Body of pancreas (tissue), 4 donors: ENCODE data around the gene METTL21C. TPM values are rescaled to one million over a fixed set of nuclear protein-coding genes. Genes with fewer than 3 reads are reported as not detected.

Source experiments
- ATAC-seq: fragments of 150-250 bp; one replicate; pipeline ENCODE4 v1.9.1; 2016
- DNase-seq, 4 donors: peaks; one replicate each; pipeline ENCODE4 v3.0.0-alpha.2; 2019
- H3K27ac ChIP-seq, 4 donors: fragments of 200-600 bp; sonication (generic); 1 replicate in 3 of 4; 2 replicates in 1 of 4; pipeline versions ENCODE4 v1.5.1 to v1.6.1; 2016 to 2019; ENCODE audit warnings: mild to moderate bottlenecking in 1 of 4, mixed read lengths in 1 of 4, moderate library complexity in 1 of 4
- H3K27me3 ChIP-seq, 2 donors: fragments of 200-600 bp; sonication (generic); one replicate each; pipeline ENCODE4 v1.6.0; 2016; ENCODE audit warnings: mild to moderate bottlenecking in 1 of 2
- H3K36me3 ChIP-seq, 2 donors: fragments of 200-600 bp; sonication (generic); replicated peaks in 1 of 2; 2 replicates each; pipeline ENCODE4 v1.5.1; 2016; ENCODE audit warnings: low read depth in 2 of 2; ENCODE audit not compliant: insufficient read depth in 1 of 2
- H3K4me1 ChIP-seq: fragments of 200-600 bp; sonication (generic); one replicate; pipeline ENCODE4 v1.6.0; 2016
- H3K4me3 ChIP-seq, 2 donors: fragments of 200-600 bp; sonication (generic); 1 replicate in 1 of 2; 2 replicates in 1 of 2; pipeline ENCODE4 v1.5.1; 2016 to 2019
- H3K9me3 ChIP-seq, 3 donors: fragments of 200-600 bp; sonication (generic); 1 replicate in 2 of 3; 2 replicates in 1 of 3; pipeline ENCODE4 v1.5.1; 2016
- CTCF ChIP-seq, 7 experiments: fragments of 450-650 bp in 4 of 7; fragments of 200-600 bp in 3 of 7; sonication (generic) in 3 of 7; IDR thresholded peaks; one replicate each; pipeline ENCODE4 v1.5.1; 2016 to 2019; ENCODE audit warnings: antibody characterized with exemption in 7 of 7
- POLR2A ChIP-seq, 3 donors: fragments of 450-650 bp; IDR thresholded peaks; one replicate each; pipeline ENCODE4 v1.6.1; 2016; ENCODE audit warnings: antibody characterized with exemption in 3 of 3, mild to moderate bottlenecking in 2 of 3
- WGBS, 2 donors: methylation state at CpG; one replicate each; pipeline ENCODE4 v1.1.5; 2017; 5-methylcytosine and 5-hydroxymethylcytosine counted together
- intact Hi-C: fragments of 100-400 bp; cut with DNase I; formaldehyde crosslinking; loops from one replicate; pipeline ENCODE4 v1.15.1; 2023
- total RNA-seq, 2 donors: library from RNA; depleted of rRNA; stranded (reverse); fragments of >200 nt; gene quantifications; one replicate each; pipeline ENCODE4 v1.1.0, GENCODE V29; 2016

METTL21C gene
- total RNA-seq, 2 donors from 2014 or later, result not detected

GRCh38 chr13:102677122-102677521 lies 17.7 kb downstream of the METTL21C start:
- no peak overlapping the region for H3K4me3 ChIP-seq
- H3K36me3 ChIP-seq, result peaks cover 0 to 10% of the 10 kb centered on the region in 2 donors
- WGBS, 2 donors, result 86 to 91% methylated on average over 4 of the region's 4 CpGs
- no peaks in the 10 kb centered on the region for H3K4me1 ChIP-seq
- no peaks in the 10 kb centered on the region for H3K9me3 ChIP-seq
- H3K27me3 ChIP-seq, result no peaks in the 10 kb centered on the region
- no peak for ATAC-seq
- no peak for DNase-seq
- TF ChIP-seq CTCF (IDR thresholded peaks at IDR 0.05), result no peak
- no peak for TF ChIP-seq POLR2A (IDR thresholded peaks at IDR 0.05)
- intact Hi-C loops, result no loop called here
- no peak overlapping the region for H3K27ac ChIP-seq

GRCh38 chr13:102675115-102675514 lies 19.7 kb downstream of the METTL21C start:
- DNase-seq (no peak), ATAC-seq (no peak)
- Histone ChIP-seq H3K36me3 (peaks cover 0 to 10% of the 10 kb centered on the region in 2 donors), H3K4me3 (no peak overlapping the region), H3K27ac (no peak overlapping the region), H3K4me1 (no peaks in the 10 kb centered on the region), H3K27me3 (no peaks in the 10 kb centered on the region), H3K9me3 (no peaks in the 10 kb centered on the region)
- TF ChIP-seq CTCF (IDR thresholded peaks at IDR 0.05), result no peak
- no peak for TF ChIP-seq POLR2A (IDR thresholded peaks at IDR 0.05)
- intact Hi-C loops, result no loop called here
- WGBS, 2 donors, result 73 to 75% methylated on average over 3 of the region's 3 CpGs

- intact Hi-C loops, result no loop called here
- 78 to 84% methylated on average over 5 of the region's 5 CpGs for WGBS, 2 donors
- ATAC-seq (no peak), DNase-seq (no peak)
- TF ChIP-seq CTCF (IDR thresholded peaks at IDR 0.05) (no peak), POLR2A (IDR thresholded peaks at IDR 0.05) (no peak)
- H3K4me1 ChIP-seq, result no peaks in the 10 kb centered on the region
- no peak overlapping the region for H3K27ac ChIP-seq
- H3K9me3 ChIP-seq, result no peaks in the 10 kb centered on the region
- H3K36me3 ChIP-seq, result peaks cover 9 to 13% of the 10 kb centered on the region in 2 donors
- H3K27me3 ChIP-seq, result no peaks in the 10 kb centered on the region
- H3K4me3 ChIP-seq, result no peak overlapping the region
Measured at GRCh38 chr13:102670130-102670529, 24.7 kb downstream of the METTL21C start.

GRCh38 chr13:102667911-102668310 lies 26.9 kb downstream of the METTL21C start:
- Histone ChIP-seq H3K27me3 (no peaks in the 10 kb centered on the region), H3K27ac (no peak overlapping the region), H3K4me3 (no peak overlapping the region), H3K36me3 (peaks cover 9 to 11% of the 10 kb centered on the region in 2 donors), H3K4me1 (no peaks in the 10 kb centered on the region), H3K9me3 (no peaks in the 10 kb centered on the region)
- 90 to 96% methylated on average over 4 of the region's 4 CpGs for WGBS, 2 donors
- intact Hi-C loops, result no loop called here
- ATAC-seq (no peak), DNase-seq (no peak)
- TF ChIP-seq POLR2A (IDR thresholded peaks at IDR 0.05), result no peak
- TF ChIP-seq CTCF (IDR thresholded peaks at IDR 0.05), result no peak

- DNase-seq, result no peak
- TF ChIP-seq POLR2A (IDR thresholded peaks at IDR 0.05) (no peak), CTCF (IDR thresholded peaks at IDR 0.05) (no peak)
- no peaks in the 10 kb centered on the region for H3K9me3 ChIP-seq
- H3K4me1 ChIP-seq, result no peaks in the 10 kb centered on the region
- H3K27me3 ChIP-seq, result no peaks in the 10 kb centered on the region
- no peak overlapping the region for H3K27ac ChIP-seq
- ATAC-seq, result no peak
- peaks cover 9 to 12% of the 10 kb centered on the region in 2 donors for H3K36me3 ChIP-seq
- intact Hi-C loops, result no loop called here
- no peak overlapping the region for H3K4me3 ChIP-seq
Measured at GRCh38 chr13:102667023-102667422, 27.8 kb downstream of the METTL21C start.
